ELR (cell line): ENCODE measurements around the gene RNF217.
"Not testable (repeated sequence)": the region's sequence is repeated elsewhere in the genome, so short reads cannot be mapped to it uniquely, and the experiment has no call there.

Experiments used
- DNase-seq: peaks from one replicate; pipeline ENCODE4 v3.0.0-alpha.2; 2015; ENCODE audit warnings: low read depth

The RNF217 gene

GRCh38 chr6:125014661-125014957 is 52.4 kb downstream of the RNF217 start:
- no peak for DNase-seq

- no peak for DNase-seq
These were observed 52.9 kb downstream of the RNF217 start for GRCh38 chr6:125015152-125015551.

- DNase-seq, result no peak
These were observed 55.9 kb downstream of the RNF217 start for GRCh38 chr6:125018136-125018535.

- DNase-seq, result no peak
These were observed 57.0 kb downstream of the RNF217 start for GRCh38 chr6:125019281-125019680.

GRCh38 chr6:125019918-125020317 is 57.7 kb downstream of the RNF217 start:
- DNase-seq, result no peak

GRCh38 chr6:125020385-125020784 is 58.1 kb downstream of the RNF217 start:
- DNase-seq, result no peak

- DNase-seq, result no peak
These were observed 60.3 kb downstream of the RNF217 start for GRCh38 chr6:125022391-125022989.

GRCh38 chr6:125025164-125025854 is 63.1 kb downstream of the RNF217 start:
- DNase-seq, result no peak

- no peak for DNase-seq
These were observed 65.0 kb downstream of the RNF217 start for GRCh38 chr6:125027287-125027686.

- DNase-seq, result no peak
These were observed 68.7 kb downstream of the RNF217 start for GRCh38 chr6:125030969-125031368.

GRCh38 chr6:125031385-125031784 is 69.1 kb downstream of the RNF217 start:
- no peak for DNase-seq

- DNase-seq, result not testable (repeated sequence)
These were observed 72.7 kb downstream of the RNF217 start for GRCh38 chr6:125034929-125035328.

- DNase-seq, result not testable (repeated sequence)
These were observed 74.2 kb downstream of the RNF217 start for GRCh38 chr6:125036486-125036885.

- no peak for DNase-seq
These were observed 75.6 kb downstream of the RNF217 start for GRCh38 chr6:125037827-125038226.

- no peak for DNase-seq
These were observed 76.7 kb downstream of the RNF217 start for GRCh38 chr6:125038925-125039324.

- DNase-seq, result peak; percentile 88
These were observed 79.7 kb downstream of the RNF217 start for GRCh38 chr6:125041740-125042459.

GRCh38 chr6:125044066-125044465 is 81.8 kb downstream of the RNF217 start:
- no peak for DNase-seq

- DNase-seq, result no peak
These were observed 82.4 kb downstream of the RNF217 start for GRCh38 chr6:125044667-125045066.

- DNase-seq, result peak; percentile 79
These were observed 84.1 kb downstream of the RNF217 start for GRCh38 chr6:125046107-125046925.

GRCh38 chr6:125048274-125048673 is 86.0 kb downstream of the RNF217 start:
- DNase-seq, result no peak

- DNase-seq, result no peak
These were observed 88.6 kb downstream of the RNF217 start for GRCh38 chr6:125050663-125051318.

- DNase-seq, result no peak
These were observed 91.6 kb downstream of the RNF217 start for GRCh38 chr6:125053809-125054208.
